BJ (cell line): ENCODE data around the gene SFXN5. TPM values are rescaled to one million over a fixed set of nuclear protein-coding genes. Genes with fewer than 3 reads are reported as not detected.

Source experiments
- CTCF ChIA-PET: fragments of 350-600 bp; formaldehyde crosslinking; extraction: SDS; loops from one replicate; lab custom pipeline; 2021; ENCODE audit warnings: antibody characterized with exemption, inconsistent platforms; lab: Yijun Ruan, JAX
- POLR2A ChIA-PET: fragments of 300-600 bp; sonication (Branson Sonifier 250); formaldehyde crosslinking; extraction: SDS; loops from one replicate; lab custom pipeline; 2021; ENCODE audit warnings: antibody characterized with exemption; lab: Charles Lee
- DNase-seq: peaks from one replicate; pipeline ENCODE4 v3.0.0-alpha.2; 2011; ENCODE audit warnings: low read depth
- H3K27me3 ChIP-seq: 2 replicates; pipeline ENCODE4 v1.6.0; 2011; ENCODE audit warnings: low read length; ENCODE audit not compliant: control insufficient read depth, insufficient read depth
- H3K36me3 ChIP-seq: 2 replicates; pipeline ENCODE4 v1.5.1; 2011; ENCODE audit warnings: low read length; ENCODE audit not compliant: control insufficient read depth, insufficient read depth
- H3K4me3 ChIP-seq: 2 replicates; pipeline ENCODE4 v1.5.1; 2011; ENCODE audit warnings: low read depth, mild to moderate bottlenecking, control low read depth, low read length
- CTCF ChIP-seq: IDR thresholded peaks from 2 replicates; pipeline ENCODE4 v1.5.1; 2011; ENCODE audit warnings: low read depth, mild to moderate bottlenecking, control low read depth, inconsistent platforms, low read length, moderate library complexity; ENCODE audit not compliant: insufficient read depth
- polyA plus RNA-seq: library from polyadenylated mRNA; depleted of rRNA; stranded (reverse); fragments of >200 nt; gene quantifications from 2 replicates; pipeline ENCODE4 v1.2.3, GENCODE V29; 2011

Gene SFXN5
- polyA plus RNA-seq, 1 experiment = 11.5 TPM

GRCh38 chr2:73078457-73079411 is 7.2 kb upstream of the SFXN5 start:
- H3K27me3 ChIP-seq = no peaks in the 10 kb centered on the region
- no peak overlapping the region for H3K4me3 ChIP-seq
- ChIA-PET CTCF (interaction anchor here (1.0 to 17.5 kb wide), 3 partner anchors 9 to 79 kb away, joined by 3 to 326 read pairs (median 3); no protein-coding TSS in a partner anchor), POLR2A (no interaction called here)
- TF ChIP-seq CTCF = no peak
- H3K36me3 ChIP-seq = peaks cover 51% of the 10 kb centered on the region
- DNase-seq = no peak

GRCh38 chr2:73077424-73077795 is 5.9 kb upstream of the SFXN5 start:
- no peaks in the 10 kb centered on the region for H3K27me3 ChIP-seq
- no peak for DNase-seq
- CTCF ChIA-PET = interaction anchor here (1.7 to 17.5 kb wide), 2 partner anchors 80 to 100 kb away, joined by 6 to 326 read pairs; no protein-coding TSS in a partner anchor
- POLR2A ChIA-PET = no interaction called here
- TF ChIP-seq CTCF = no peak
- H3K4me3 ChIP-seq = no peak overlapping the region
- H3K36me3 ChIP-seq = peaks cover 44% of the 10 kb centered on the region

DNA sequence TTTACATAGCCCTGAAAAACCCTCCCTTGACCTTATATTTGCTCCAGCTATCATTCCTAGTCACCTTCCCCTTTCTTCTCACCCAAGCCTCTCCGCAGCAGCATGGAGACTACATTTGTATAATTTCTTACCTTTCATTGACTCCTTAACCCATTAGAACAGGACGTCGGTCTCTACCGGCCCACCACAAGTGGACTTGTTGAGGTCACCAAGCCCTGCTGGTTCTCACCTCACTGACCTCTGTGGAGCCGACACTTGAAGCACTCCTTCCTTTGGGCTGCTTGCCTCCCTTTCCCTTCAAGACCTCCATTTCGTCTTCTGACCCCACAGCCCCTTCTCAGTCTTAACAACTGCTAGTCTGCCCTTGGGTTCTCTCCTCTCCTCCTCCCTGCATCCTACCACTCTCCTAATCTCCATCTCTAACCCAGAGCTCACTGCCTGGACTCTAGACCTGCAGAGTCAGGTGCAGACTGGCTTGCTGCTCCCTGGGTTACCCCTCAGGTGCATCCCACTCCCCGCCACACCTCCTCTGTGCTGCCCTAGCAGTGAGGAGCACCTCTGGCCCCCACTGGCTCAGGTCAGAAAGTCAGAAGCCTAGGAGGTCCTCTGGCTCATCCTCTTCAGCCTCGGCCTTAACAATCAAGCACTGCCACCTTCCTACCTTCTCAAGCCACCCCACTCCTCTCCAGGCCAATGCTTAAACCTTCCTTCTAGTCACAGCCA is 5.3 kb upstream of the SFXN5 start:
- peaks cover 42% of the 10 kb centered on the region for H3K36me3 ChIP-seq
- no peak for DNase-seq
- no peaks in the 10 kb centered on the region for H3K27me3 ChIP-seq
- POLR2A ChIA-PET = interaction anchor here (0.5 kb wide), 1 partner anchor 103 kb away, joined by 5 read pairs; no protein-coding TSS in a partner anchor
- no peak for TF ChIP-seq CTCF
- no peak overlapping the region for H3K4me3 ChIP-seq
- CTCF ChIA-PET = interaction anchor here (1.7 to 17.5 kb wide), 3 partner anchors 10 to 101 kb away, joined by 6 to 326 read pairs (median 41); no protein-coding TSS in a partner anchor

- CTCF ChIA-PET = interaction anchor here (1.7 to 17.5 kb wide), 3 partner anchors 11 to 102 kb away, joined by 6 to 326 read pairs (median 41); no protein-coding TSS in a partner anchor
Measured at GRCh38 chr2:73075477-73076373, 4.2 kb upstream of the SFXN5 start.

More at GRCh38 chr2:73075477-73076373, 4.2 kb upstream of the SFXN5 start:
- peaks cover 38% of the 10 kb centered on the region for H3K36me3 ChIP-seq
- no peak overlapping the region for H3K4me3 ChIP-seq
- H3K27me3 ChIP-seq = no peaks in the 10 kb centered on the region
- DNase-seq = no peak
- no peak for TF ChIP-seq CTCF
- POLR2A ChIA-PET = interaction anchor here (0.5 kb wide), 1 partner anchor 104 kb away, joined by 5 read pairs; no protein-coding TSS in a partner anchor
